H9 (cell line): ENCODE data around the gene TUBGCP5. TPM values are rescaled to one million over a fixed set of nuclear protein-coding genes. Genes with fewer than 3 reads are reported as not detected.

Source experiments
- DNase-seq: peaks from one replicate; pipeline ENCODE4 v3.0.0-alpha.2; 2017
- H2AFZ ChIP-seq: one replicate; pipeline ENCODE4 v1.6.1; 2013; ENCODE audit warnings: mild to moderate bottlenecking, low read length, control low read depth, moderate library complexity
- H2AK5ac ChIP-seq: 2 replicates; pipeline ENCODE4 v1.6.1; 2013; ENCODE audit warnings: low read length, control low read depth, mixed read lengths; ENCODE audit not compliant: insufficient read length
- H2BK120ac ChIP-seq: one replicate; pipeline ENCODE4 v1.6.1; 2013; ENCODE audit warnings: low read depth, mild to moderate bottlenecking, low read length, control low read depth, inconsistent platforms; ENCODE audit not compliant: poor library complexity, severe bottlenecking
- H2BK12ac ChIP-seq: 2 replicates; pipeline ENCODE4 v1.6.1; 2013; ENCODE audit warnings: low read length, control low read depth, mixed read lengths, low read depth; ENCODE audit not compliant: insufficient read length
- H2BK15ac ChIP-seq: 2 replicates; pipeline ENCODE4 v1.6.1; 2013; ENCODE audit warnings: low read depth, low read length, control low read depth
- H2BK20ac ChIP-seq: one replicate; pipeline ENCODE4 v1.6.1; 2013; ENCODE audit warnings: low read depth, mild to moderate bottlenecking, low read length, control low read depth, inconsistent platforms; ENCODE audit not compliant: poor library complexity, severe bottlenecking
- H2BK5ac ChIP-seq: 2 replicates; pipeline ENCODE4 v1.6.1; 2013; ENCODE audit warnings: low read length, control low read depth, mixed read lengths; ENCODE audit not compliant: insufficient read length
- H3K14ac ChIP-seq: 2 replicates; pipeline ENCODE4 v1.6.1; 2013; ENCODE audit warnings: low read length, control low read depth; ENCODE audit not compliant: insufficient read depth
- H3K18ac ChIP-seq: 2 replicates; pipeline ENCODE4 v1.6.1; 2013; ENCODE audit warnings: low read depth, mild to moderate bottlenecking, mixed read lengths, low read length, control low read depth; ENCODE audit not compliant: insufficient read length
- H3K23ac ChIP-seq: 2 replicates; pipeline ENCODE4 v1.6.1; 2013; ENCODE audit warnings: low read length, control low read depth, mixed read lengths, low read depth; ENCODE audit not compliant: insufficient read length
- H3K23me2 ChIP-seq: 2 replicates; pipeline ENCODE4 v1.6.1; 2013; ENCODE audit warnings: low read depth, mild to moderate bottlenecking, mixed read lengths, low read length, control low read depth; ENCODE audit not compliant: insufficient read length, poor library complexity, severe bottlenecking
- H3K27ac ChIP-seq: 2 replicates; pipeline ENCODE4 v1.5.1; 2013; ENCODE audit warnings: low read length, control low read depth, mixed read lengths, low read depth; ENCODE audit not compliant: insufficient read length
- H3K27me3 ChIP-seq: 2 replicates; pipeline ENCODE4 v1.6.1; 2013; ENCODE audit warnings: low read length, control low read depth, inconsistent platforms; ENCODE audit not compliant: insufficient read depth
- H3K4ac ChIP-seq: 2 replicates; pipeline ENCODE4 v1.6.1; 2013; ENCODE audit warnings: low read depth, mild to moderate bottlenecking, control low read depth, inconsistent platforms, low read length, moderate library complexity
- H3K4me1 ChIP-seq: 2 replicates; pipeline ENCODE4 v1.6.1; 2013; ENCODE audit warnings: low read length, control low read depth, inconsistent platforms; ENCODE audit not compliant: insufficient read depth
- H3K4me2 ChIP-seq: 2 replicates; pipeline ENCODE4 v1.6.1; 2013; ENCODE audit warnings: low read length, control low read depth, mixed read lengths; ENCODE audit not compliant: insufficient read length, insufficient read depth
- H3K56ac ChIP-seq: 2 replicates; pipeline ENCODE4 v1.6.1; 2013; ENCODE audit warnings: low read depth, mild to moderate bottlenecking, mixed read lengths, low read length, control low read depth; ENCODE audit not compliant: insufficient read length
- H3K79me1 ChIP-seq: 2 replicates; pipeline ENCODE4 v1.6.1; 2013; ENCODE audit warnings: low read depth, mild to moderate bottlenecking, moderate library complexity, low read length, control low read depth, inconsistent platforms; ENCODE audit not compliant: insufficient read depth, poor library complexity, severe bottlenecking
- H3K79me2 ChIP-seq: 2 replicates; pipeline ENCODE4 v1.6.1; 2013; ENCODE audit warnings: low read length, control low read depth, inconsistent platforms; ENCODE audit not compliant: insufficient read depth
- H3K9ac ChIP-seq: 2 replicates; pipeline ENCODE4 v1.6.1; 2013; ENCODE audit warnings: low read length, control low read depth, mixed read lengths; ENCODE audit not compliant: insufficient read length; ENCODE audit errors: extremely low read depth
- H3K9me3 ChIP-seq: one replicate; pipeline ENCODE4 v1.6.1; 2013; ENCODE audit warnings: low read depth, low read length, inconsistent platforms; ENCODE audit not compliant: control insufficient read depth
- H3T11ph ChIP-seq: one replicate; pipeline ENCODE4 v1.6.1; 2013; ENCODE audit warnings: mild to moderate bottlenecking, low read length, control low read depth, inconsistent platforms
- H4K20me1 ChIP-seq: one replicate; pipeline ENCODE4 v1.6.1; 2013; ENCODE audit not compliant: control insufficient read depth, insufficient read length, insufficient read depth
- H4K5ac ChIP-seq: 2 replicates; pipeline ENCODE4 v1.6.1; 2013; ENCODE audit warnings: low read depth, mild to moderate bottlenecking, mixed read lengths, low read length, control low read depth; ENCODE audit not compliant: insufficient read length
- H4K8ac ChIP-seq: replicated peaks from 2 replicates; pipeline ENCODE4 v1.6.1; 2013; ENCODE audit warnings: low read length, control low read depth, mixed read lengths, low read depth; ENCODE audit not compliant: insufficient read length
- H4K91ac ChIP-seq: 2 replicates; pipeline ENCODE4 v1.6.1; 2013; ENCODE audit warnings: low read depth, mild to moderate bottlenecking, moderate library complexity, mixed read lengths, low read length, control low read depth; ENCODE audit not compliant: insufficient read length
- H3K27ac Mint-ChIP-seq, 3 experiments: 2 replicates in 2 of 3; 3 replicates in 1 of 3; pipeline ENCODE4 v1.8.0; 2020 to 2021; ENCODE audit warnings: mixed read lengths in 3 of 3, mild to moderate bottlenecking in 1 of 3, moderate library complexity in 1 of 3
- H3K27me3 Mint-ChIP-seq: 2 replicates; pipeline ENCODE4 v1.8.0; 2021; ENCODE audit warnings: low read depth, mild to moderate bottlenecking, moderate library complexity, mixed read lengths
- H3K36me3 Mint-ChIP-seq, 3 experiments: 2 replicates in 2 of 3; 3 replicates in 1 of 3; pipeline ENCODE4 v1.8.0; 2020 to 2021; ENCODE audit warnings: low read depth in 3 of 3, mixed read lengths in 3 of 3; ENCODE audit not compliant: insufficient read depth in 1 of 3
- H3K4me1 Mint-ChIP-seq, 2 experiments: 2 replicates each; pipeline ENCODE4 v1.8.0; 2020; ENCODE audit warnings: mixed read lengths in 2 of 2
- H3K4me3 Mint-ChIP-seq, 2 experiments: 2 replicates in 1 of 2; 3 replicates in 1 of 2; pipeline ENCODE4 v1.8.0; 2020 to 2021; ENCODE audit warnings: mild to moderate bottlenecking in 2 of 2, mixed read lengths in 2 of 2, moderate library complexity in 1 of 2
- H3K9me3 Mint-ChIP-seq, 2 experiments: 2 replicates in 1 of 2; 3 replicates in 1 of 2; pipeline ENCODE4 v1.8.0; 2020; ENCODE audit warnings: mild to moderate bottlenecking in 2 of 2, mixed read lengths in 2 of 2, moderate library complexity in 1 of 2
- WGBS: extraction: QIAGEN DNeasy Blood & Tissue Kit; methylation state at CpG from one replicate; pipeline ENCODE4 v1.1.7; 2013; ENCODE audit warnings: missing lambda C conversion rate, low lambda C conversion rate, mixed read lengths; ENCODE audit not compliant: insufficient read length; ENCODE audit errors: extremely low coverage; 5-methylcytosine and 5-hydroxymethylcytosine counted together
- total RNA-seq: library from RNA; stranded (reverse); gene quantifications from 2 replicates; pipeline ENCODE4 v1.2.1, GENCODE V29; 2021
- TF ChIP-seq, protein P1 (sequence below): fragments of 200-600 bp; sonication (generic); conservative IDR thresholded peaks from 3 replicates; pipeline ENCODE4 v1.8.0; 2021; ENCODE audit warnings: antibody characterized with exemption, mild to moderate bottlenecking

The TUBGCP5 gene
- total RNA-seq, 1 experiment from 2014 or later = 15.3 TPM

DNA sequence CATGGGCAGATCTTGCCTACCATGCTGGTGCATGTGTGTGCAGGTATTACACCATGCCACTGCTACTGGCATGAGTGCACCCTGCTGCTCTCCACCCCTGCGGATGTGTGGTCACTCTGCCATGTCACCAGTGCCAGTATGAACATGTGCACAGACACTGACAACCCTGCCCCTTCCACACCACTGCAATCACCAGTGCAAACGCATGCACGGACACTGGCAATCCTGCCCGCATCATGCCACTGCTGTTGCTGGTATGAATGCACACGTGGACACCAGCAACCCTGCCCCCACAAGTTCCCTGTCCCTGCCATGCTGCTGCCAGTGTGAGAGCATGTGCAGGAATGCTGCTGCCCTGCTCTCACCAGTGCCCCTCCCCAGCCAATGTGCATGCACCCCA lies 24.8 kb upstream of the TUBGCP5 start:
- H3K27ac Mint-ChIP-seq = no peak overlapping the region

More for the DNA sequence above, 24.8 kb upstream of the TUBGCP5 start:
- Histone ChIP-seq H3K9ac (no peak overlapping the region), H4K91ac (no peak overlapping the region), H3K14ac (no peak overlapping the region), H3K18ac (no peak overlapping the region), H2BK120ac (no peak overlapping the region), H2AK5ac (no peak overlapping the region), H2BK20ac (no peak overlapping the region), H4K8ac (no peak overlapping the region), H2BK5ac (no peak overlapping the region), H3K27me3 (no peaks in the 10 kb centered on the region), H3T11ph (no peak overlapping the region), H2AFZ (no peak overlapping the region), H3K9me3 (peaks cover 19% of the 10 kb centered on the region), H2BK15ac (no peak overlapping the region), H3K4ac (no peak overlapping the region), H3K79me2 (no peaks in the 10 kb centered on the region), H3K27ac (no peak overlapping the region), H3K79me1 (no peaks in the 10 kb centered on the region), H3K4me2 (no peak overlapping the region), H2BK12ac (no peak overlapping the region), H3K4me1 (no peaks in the 10 kb centered on the region; the same call in 1 of the 2 replicates), H4K20me1 (no peaks in the 10 kb centered on the region), H3K23ac (no peak overlapping the region), H3K56ac (no peak overlapping the region), H3K23me2 (no peaks in the 10 kb centered on the region), H4K5ac (no peak overlapping the region)
- H3K4me3 Mint-ChIP-seq = no peak overlapping the region
- DNase-seq = no peak
- H3K27me3 Mint-ChIP-seq = peaks cover 5% of the 10 kb centered on the region
- no CpG with 5 or more reads among the region's 5 CpGs for WGBS
- peaks cover 6 to 10% (median 9%) of the 10 kb centered on the region in 3 experiments; a peak in 6 of 7 replicates for H3K36me3 Mint-ChIP-seq
- peaks cover 3 to 9% of the 10 kb centered on the region in 2 experiments; a peak in 3 of 4 replicates for H3K4me1 Mint-ChIP-seq
- H3K9me3 Mint-ChIP-seq = peaks cover 56 to 75% of the 10 kb centered on the region in 2 experiments
- TF ChIP-seq, protein P1, sequence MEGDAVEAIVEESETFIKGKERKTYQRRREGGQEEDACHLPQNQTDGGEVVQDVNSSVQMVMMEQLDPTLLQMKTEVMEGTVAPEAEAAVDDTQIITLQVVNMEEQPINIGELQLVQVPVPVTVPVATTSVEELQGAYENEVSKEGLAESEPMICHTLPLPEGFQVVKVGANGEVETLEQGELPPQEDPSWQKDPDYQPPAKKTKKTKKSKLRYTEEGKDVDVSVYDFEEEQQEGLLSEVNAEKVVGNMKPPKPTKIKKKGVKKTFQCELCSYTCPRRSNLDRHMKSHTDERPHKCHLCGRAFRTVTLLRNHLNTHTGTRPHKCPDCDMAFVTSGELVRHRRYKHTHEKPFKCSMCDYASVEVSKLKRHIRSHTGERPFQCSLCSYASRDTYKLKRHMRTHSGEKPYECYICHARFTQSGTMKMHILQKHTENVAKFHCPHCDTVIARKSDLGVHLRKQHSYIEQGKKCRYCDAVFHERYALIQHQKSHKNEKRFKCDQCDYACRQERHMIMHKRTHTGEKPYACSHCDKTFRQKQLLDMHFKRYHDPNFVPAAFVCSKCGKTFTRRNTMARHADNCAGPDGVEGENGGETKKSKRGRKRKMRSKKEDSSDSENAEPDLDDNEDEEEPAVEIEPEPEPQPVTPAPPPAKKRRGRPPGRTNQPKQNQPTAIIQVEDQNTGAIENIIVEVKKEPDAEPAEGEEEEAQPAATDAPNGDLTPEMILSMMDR = no peak
